NCI-H446 (cell line): ENCODE results near the gene PLEKHD1.
A peak's percentile ranks its signal among the peaks of the same experiment; 100 is the strongest.
"Not testable (repeated sequence)": the region's sequence is repeated elsewhere in the genome, so short reads cannot be mapped to it uniquely, and the experiment has no call there.

ENCODE experiments used
- DNase-seq, 2 experiments: peaks; one replicate each; lab custom pipeline; 2025; lab: John Stamatoyannopoulos, UW

Gene PLEKHD1

GRCh38 chr14:69484444-69485314 lies at the start of gene PLEKHD1:
Gene PLEKHD1, plus strand, starts transcription at chr14:69484728. Its CDS starts 238 bp downstream, at chr14:69484966.
- DNase-seq = no peak

GRCh38 chr14:69439521-69440270 lies 44.8 kb upstream of the PLEKHD1 start:
- DNase-seq = no peak

- no peak for DNase-seq
Measured at GRCh38 chr14:69441948-69442347, 42.6 kb upstream of the PLEKHD1 start.

- no peak for DNase-seq
Measured at GRCh38 chr14:69443296-69443805, 41.2 kb upstream of the PLEKHD1 start.

- no peak for DNase-seq
Measured at GRCh38 chr14:69449216-69449615, 35.3 kb upstream of the PLEKHD1 start.

GRCh38 chr14:69451941-69452340 lies 32.6 kb upstream of the PLEKHD1 start:
- no peak for DNase-seq

- no peak for DNase-seq
Measured at GRCh38 chr14:69458350-69458749, 26.2 kb upstream of the PLEKHD1 start.

GRCh38 chr14:69459122-69459521 lies 25.4 kb upstream of the PLEKHD1 start:
- no peak for DNase-seq

- peak; percentile 78 to 81 for DNase-seq
Measured at GRCh38 chr14:69460093-69460701, 24.3 kb upstream of the PLEKHD1 start.

GRCh38 chr14:69464379-69464778 lies 20.1 kb upstream of the PLEKHD1 start:
- no peak for DNase-seq

GRCh38 chr14:69464829-69465228 lies 19.7 kb upstream of the PLEKHD1 start:
- DNase-seq = no peak

GRCh38 chr14:69468949-69469348 lies 15.6 kb upstream of the PLEKHD1 start:
- no peak for DNase-seq

GRCh38 chr14:69471436-69471835 lies 13.1 kb upstream of the PLEKHD1 start:
- no peak for DNase-seq

GRCh38 chr14:69471916-69472315 lies 12.6 kb upstream of the PLEKHD1 start:
- DNase-seq = no peak

GRCh38 chr14:69473260-69473659 lies 11.3 kb upstream of the PLEKHD1 start:
- no peak for DNase-seq

GRCh38 chr14:69473946-69474345 lies 10.6 kb upstream of the PLEKHD1 start:
- no peak for DNase-seq

- DNase-seq = peak; percentile 15 to 65
Measured at GRCh38 chr14:69475194-69475818, 9.2 kb upstream of the PLEKHD1 start.

GRCh38 chr14:69476824-69477450 lies 7.6 kb upstream of the PLEKHD1 start:
- DNase-seq = not testable (repeated sequence)

- not testable (repeated sequence) for DNase-seq
Measured at GRCh38 chr14:69478055-69478454, 6.5 kb upstream of the PLEKHD1 start.

GRCh38 chr14:69479696-69480095 lies 4.8 kb upstream of the PLEKHD1 start:
- DNase-seq = no peak

- DNase-seq = no peak
Measured at GRCh38 chr14:69480136-69480535, 4.4 kb upstream of the PLEKHD1 start.
